PC-3 (cell line): ENCODE measurements around the gene EXOC1L. TPM values are rescaled to one million over a fixed set of nuclear protein-coding genes. Genes with fewer than 3 reads are reported as not detected.

ENCODE experiments used
- ATAC-seq: fragments of 200-7000 bp; cut with Tn5 transposase; 2 replicates; pipeline ENCODE4 v1.9.1; 2020; ENCODE audit warnings: mild to moderate bottlenecking, moderate library complexity
- BruUV-seq: library from RNA; stranded (reverse); fragments of 400-500 nt; replicated peaks from 2 replicates; lab custom pipeline; 2021; lab: Mats Ljungman, UMichigan
- CTCF ChIA-PET: fragments of 300-600 bp; sonication (Branson Sonifier 250); formaldehyde crosslinking; loops from one replicate; lab custom pipeline; 2022; ENCODE audit warnings: antibody characterized with exemption; lab: Charles Lee
- POLR2A ChIA-PET: fragments of 300-600 bp; sonication (Branson Sonifier 250); formaldehyde crosslinking; loops from one replicate; lab custom pipeline; 2022; ENCODE audit warnings: antibody characterized with exemption; ENCODE audit not compliant: unreplicated experiment; lab: Charles Lee
- DNase-seq: peaks from one replicate; pipeline ENCODE4 v3.0.0-alpha.2; 2015
- H2AFZ ChIP-seq: fragments of 300-600 bp; sonication (generic); 2 replicates; pipeline ENCODE4 v1.6.0; 2016; ENCODE audit warnings: antibody characterized with exemption, low read length
- H3F3A ChIP-seq: fragments of 300-600 bp; sonication (generic); one replicate; pipeline ENCODE4 v1.6.0; 2017; ENCODE audit warnings: antibody characterized with exemption, low read length, control low read depth, mild to moderate bottlenecking; ENCODE audit not compliant: unreplicated experiment
- H3K27ac ChIP-seq: fragments of 300-600 bp; sonication (generic); 2 replicates; pipeline ENCODE4 v1.5.1; 2016; ENCODE audit warnings: mild to moderate bottlenecking, low read length
- H3K27me3 ChIP-seq: fragments of 300-600 bp; sonication (generic); 2 replicates; pipeline ENCODE4 v1.6.1; 2016; ENCODE audit warnings: low read length, mixed read lengths
- H3K36me3 ChIP-seq: fragments of 300-600 bp; sonication (generic); 2 replicates; pipeline ENCODE4 v1.6.1; 2016; ENCODE audit warnings: low read depth, mixed run types, low read length, mixed read lengths
- H3K4me1 ChIP-seq: fragments of 300-600 bp; sonication (generic); 2 replicates; pipeline ENCODE4 v1.5.1; 2016; ENCODE audit warnings: low read length; ENCODE audit not compliant: insufficient read depth
- H3K4me2 ChIP-seq: fragments of 300-600 bp; sonication (generic); 2 replicates; pipeline ENCODE4 v1.6.0; 2016; ENCODE audit warnings: low read length
- H3K4me3 ChIP-seq: fragments of 300-600 bp; sonication (generic); 2 replicates; pipeline ENCODE4 v1.5.1; 2016; ENCODE audit warnings: mild to moderate bottlenecking, low read length, mixed read lengths
- H3K79me2 ChIP-seq: fragments of 300-600 bp; sonication (generic); 2 replicates; pipeline ENCODE4 v1.6.1; 2017; ENCODE audit warnings: low read length, mixed read lengths
- H3K9ac ChIP-seq: fragments of 300-600 bp; sonication (generic); 2 replicates; pipeline ENCODE4 v1.6.0; 2016; ENCODE audit warnings: mild to moderate bottlenecking, low read length
- H3K9me2 ChIP-seq: fragments of 300-600 bp; sonication (generic); replicated peaks from 2 replicates; pipeline ENCODE4 v1.6.1; 2016; ENCODE audit warnings: mixed run types, low read length, mixed read lengths
- H3K9me3 ChIP-seq: fragments of 300-600 bp; sonication (generic); 2 replicates; pipeline ENCODE4 v1.6.1; 2016; ENCODE audit warnings: low read length, mixed read lengths
- H4K20me1 ChIP-seq: fragments of 300-600 bp; sonication (generic); 2 replicates; pipeline ENCODE4 v1.6.1; 2016; ENCODE audit warnings: low read length, mixed read lengths
- EZH2 ChIP-seq: fragments of 300-600 bp; sonication (generic); IDR thresholded peaks from one replicate; pipeline ENCODE4 v1.6.1; 2017; ENCODE audit warnings: antibody characterized with exemption, mild to moderate bottlenecking, low read length; ENCODE audit not compliant: unreplicated experiment
- EZH2phosphoT487 ChIP-seq: fragments of 300-600 bp; sonication (generic); IDR thresholded peaks from 2 replicates; pipeline ENCODE4 v1.6.1; 2018; ENCODE audit warnings: mild to moderate bottlenecking, antibody characterized with exemption, low read length, borderline replicate concordance
- intact Hi-C: fragments of 100-400 bp; cut with micrococcal nuclease; formaldehyde crosslinking; loops from 2 replicates; pipeline ENCODE4 v1.9.0; 2023
- total RNA-seq: library from RNA; depleted of rRNA; stranded (reverse); fragments of >200 nt; gene quantifications from 2 replicates; pipeline ENCODE4 v1.2.3, GENCODE V29; 2014
- TF ChIP-seq, protein P1 (sequence below): fragments of 300-600 bp; sonication (generic); conservative IDR thresholded peaks from 2 replicates; pipeline ENCODE4 v1.5.1; 2017; ENCODE audit warnings: antibody characterized with exemption, low read depth, mild to moderate bottlenecking, low read length

Gene EXOC1L
- total RNA-seq, 1 experiment from 2014 or later, result not detected

DNA sequence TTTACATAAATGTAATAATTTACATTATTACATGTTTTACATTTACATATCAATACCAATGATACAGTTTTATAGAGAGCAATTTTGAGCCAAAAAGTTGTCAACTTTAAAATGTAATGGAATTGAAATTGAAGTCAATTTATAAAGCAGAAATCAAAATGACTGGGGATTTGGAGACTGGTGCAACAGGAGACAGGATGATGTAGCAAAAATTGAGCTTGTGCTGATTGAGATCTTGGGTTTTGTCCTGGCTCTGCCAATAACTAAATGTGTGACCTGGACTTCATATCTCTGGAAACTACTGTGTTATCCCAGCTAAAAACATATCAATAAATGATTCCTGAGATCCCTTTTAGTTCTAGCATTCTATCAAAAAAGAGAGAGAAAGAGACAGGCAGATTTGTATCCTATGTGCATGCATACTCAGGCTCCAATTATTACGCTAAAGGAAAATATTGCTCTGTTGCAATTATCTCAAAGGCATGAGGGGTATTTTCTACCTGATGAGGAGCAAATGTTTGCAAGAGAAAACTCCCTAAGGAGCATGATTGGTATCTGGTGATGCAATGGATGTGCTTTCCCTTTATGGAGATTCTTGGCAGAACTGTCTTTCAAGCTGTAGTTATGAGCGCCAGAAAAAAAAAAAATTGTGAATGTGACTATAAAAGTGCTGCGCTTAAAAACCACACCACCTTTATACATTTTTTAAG lies 14.7 kb downstream of the EXOC1L start:
- intact Hi-C loops, result no loop called here
- POLR2A ChIA-PET, result no interaction called here
- H2AFZ ChIP-seq, result no peak overlapping the region
- H3F3A ChIP-seq, result no peaks in the 10 kb centered on the region
- H3K79me2 ChIP-seq, result no peaks in the 10 kb centered on the region
- no peak for DNase-seq
- H3K36me3 ChIP-seq, result no peaks in the 10 kb centered on the region
- H4K20me1 ChIP-seq, result no peaks in the 10 kb centered on the region
- ATAC-seq, result no peak
- TF ChIP-seq EZH2, result no peak
- TF ChIP-seq, protein P1, sequence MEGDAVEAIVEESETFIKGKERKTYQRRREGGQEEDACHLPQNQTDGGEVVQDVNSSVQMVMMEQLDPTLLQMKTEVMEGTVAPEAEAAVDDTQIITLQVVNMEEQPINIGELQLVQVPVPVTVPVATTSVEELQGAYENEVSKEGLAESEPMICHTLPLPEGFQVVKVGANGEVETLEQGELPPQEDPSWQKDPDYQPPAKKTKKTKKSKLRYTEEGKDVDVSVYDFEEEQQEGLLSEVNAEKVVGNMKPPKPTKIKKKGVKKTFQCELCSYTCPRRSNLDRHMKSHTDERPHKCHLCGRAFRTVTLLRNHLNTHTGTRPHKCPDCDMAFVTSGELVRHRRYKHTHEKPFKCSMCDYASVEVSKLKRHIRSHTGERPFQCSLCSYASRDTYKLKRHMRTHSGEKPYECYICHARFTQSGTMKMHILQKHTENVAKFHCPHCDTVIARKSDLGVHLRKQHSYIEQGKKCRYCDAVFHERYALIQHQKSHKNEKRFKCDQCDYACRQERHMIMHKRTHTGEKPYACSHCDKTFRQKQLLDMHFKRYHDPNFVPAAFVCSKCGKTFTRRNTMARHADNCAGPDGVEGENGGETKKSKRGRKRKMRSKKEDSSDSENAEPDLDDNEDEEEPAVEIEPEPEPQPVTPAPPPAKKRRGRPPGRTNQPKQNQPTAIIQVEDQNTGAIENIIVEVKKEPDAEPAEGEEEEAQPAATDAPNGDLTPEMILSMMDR, result no peak
- no peak for TF ChIP-seq EZH2phosphoT487
- H3K9ac ChIP-seq, result no peak overlapping the region
- no peaks in the 10 kb centered on the region for H3K9me2 ChIP-seq
- H3K9me3 ChIP-seq, result no peaks in the 10 kb centered on the region
- peaks cover 48% of the 10 kb centered on the region for H3K27me3 ChIP-seq
- CTCF ChIA-PET, result no interaction called here
- H3K4me3 ChIP-seq, result no peak overlapping the region
- H3K4me1 ChIP-seq, result no peaks in the 10 kb centered on the region
- BruUV-seq, result no TSS peak
- no peak overlapping the region for H3K27ac ChIP-seq
- no peak overlapping the region for H3K4me2 ChIP-seq

DNA sequence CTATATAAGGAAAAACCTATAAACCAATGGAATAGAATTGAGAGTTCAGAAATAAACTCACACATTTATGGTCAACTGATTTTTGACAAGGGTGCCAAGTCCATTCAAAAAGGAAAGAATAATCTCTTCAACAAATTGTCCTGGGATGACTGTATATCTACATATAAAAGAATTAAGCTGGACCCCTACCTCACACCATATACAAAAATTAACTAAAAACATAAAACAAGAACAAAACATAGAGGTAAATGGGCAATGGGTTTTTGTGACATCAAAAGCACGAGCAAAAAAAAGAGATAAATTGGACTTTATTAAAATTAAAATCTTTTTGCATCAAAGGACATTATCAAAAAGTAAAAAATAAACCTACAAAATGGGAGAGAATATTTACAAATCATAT lies 18.3 kb downstream of the EXOC1L start:
- Histone ChIP-seq H3K27ac (no peak overlapping the region), H3K9me3 (no peaks in the 10 kb centered on the region), H3K9ac (no peak overlapping the region), H3F3A (no peaks in the 10 kb centered on the region), H3K4me2 (no peak overlapping the region), H3K27me3 (peaks cover 18% of the 10 kb centered on the region), H3K36me3 (no peaks in the 10 kb centered on the region), H2AFZ (no peak overlapping the region), H3K4me3 (no peak overlapping the region), H3K9me2 (no peaks in the 10 kb centered on the region), H3K79me2 (no peaks in the 10 kb centered on the region), H3K4me1 (peaks cover 4% of the 10 kb centered on the region; the same call in 1 of the 2 replicates), H4K20me1 (no peaks in the 10 kb centered on the region)
- DNase-seq, result no peak
- no peak for ATAC-seq
- CTCF ChIA-PET, result no interaction called here
- no peak for TF ChIP-seq EZH2
- TF ChIP-seq, protein P1, result no peak
- no peak for TF ChIP-seq EZH2phosphoT487
- intact Hi-C loops, result no loop called here
- no TSS peak for BruUV-seq
- POLR2A ChIA-PET, result interaction anchor here (0.5 kb wide), 1 partner anchor 111 kb away, joined by 15 read pairs; no protein-coding TSS in a partner anchor

DNA sequence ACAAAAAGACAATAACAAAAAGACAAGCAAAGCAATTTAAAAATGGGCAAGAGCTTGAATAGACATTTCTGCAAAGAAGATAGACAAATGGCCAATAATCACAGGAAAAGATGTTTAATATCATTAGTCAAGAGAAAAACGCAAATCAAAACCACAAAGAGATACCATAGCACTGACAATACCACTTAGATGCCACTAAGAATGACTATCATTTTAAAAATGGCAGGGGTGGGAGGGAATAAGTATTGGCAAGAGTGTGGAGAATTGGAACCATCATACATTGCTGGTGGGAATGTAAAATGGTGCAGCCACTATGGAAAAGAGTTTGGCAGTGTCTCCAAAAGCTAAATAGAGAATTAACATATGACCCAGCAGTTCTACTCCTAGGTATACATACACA lies 18.8 kb downstream of the EXOC1L start:
- intact Hi-C loops, result no loop called here
- Histone ChIP-seq H2AFZ (no peak overlapping the region), H3K79me2 (no peaks in the 10 kb centered on the region), H3K4me1 (peaks cover 4% of the 10 kb centered on the region; the same call in 1 of the 2 replicates), H3K27me3 (peaks cover 18% of the 10 kb centered on the region), H3K9ac (no peak overlapping the region), H4K20me1 (no peaks in the 10 kb centered on the region), H3K9me3 (no peaks in the 10 kb centered on the region), H3K27ac (no peak overlapping the region), H3K4me3 (no peak overlapping the region), H3K36me3 (no peaks in the 10 kb centered on the region), H3F3A (no peaks in the 10 kb centered on the region), H3K9me2 (no peaks in the 10 kb centered on the region), H3K4me2 (no peak overlapping the region)
- DNase-seq, result no peak
- TF ChIP-seq EZH2, result no peak
- TF ChIP-seq, protein P1, result no peak
- no peak for TF ChIP-seq EZH2phosphoT487
- ATAC-seq, result no peak
- POLR2A ChIA-PET, result interaction anchor here (0.5 kb wide), 1 partner anchor 111 kb away, joined by 15 read pairs; no protein-coding TSS in a partner anchor
- CTCF ChIA-PET, result no interaction called here
- no TSS peak for BruUV-seq
